Neuron (in vitro differentiated cells): ENCODE measurements around the gene DNHD1.

Experiments
- H2AFZ ChIP-seq: one replicate; pipeline ENCODE4 v1.6.1; 2013; ENCODE audit warnings: low read depth, mild to moderate bottlenecking, inconsistent platforms, low read length, moderate library complexity
- H3K27me3 ChIP-seq: one replicate; pipeline ENCODE4 v1.6.1; 2013; ENCODE audit warnings: low read length; ENCODE audit not compliant: insufficient read depth
- H3K36me3 ChIP-seq: one replicate; pipeline ENCODE4 v1.6.1; 2013; ENCODE audit warnings: low read length; ENCODE audit not compliant: insufficient read depth
- H3K4me1 ChIP-seq: one replicate; pipeline ENCODE4 v1.6.1; 2013; ENCODE audit warnings: low read length; ENCODE audit not compliant: insufficient read depth
- H3K4me3 ChIP-seq: 2 replicates; pipeline ENCODE4 v1.5.1; 2013; ENCODE audit warnings: mild to moderate bottlenecking, low read length, moderate library complexity
- H3K9me3 ChIP-seq: one replicate; pipeline ENCODE4 v1.6.1; 2013; ENCODE audit warnings: low read length

DNHD1 gene

DNA sequence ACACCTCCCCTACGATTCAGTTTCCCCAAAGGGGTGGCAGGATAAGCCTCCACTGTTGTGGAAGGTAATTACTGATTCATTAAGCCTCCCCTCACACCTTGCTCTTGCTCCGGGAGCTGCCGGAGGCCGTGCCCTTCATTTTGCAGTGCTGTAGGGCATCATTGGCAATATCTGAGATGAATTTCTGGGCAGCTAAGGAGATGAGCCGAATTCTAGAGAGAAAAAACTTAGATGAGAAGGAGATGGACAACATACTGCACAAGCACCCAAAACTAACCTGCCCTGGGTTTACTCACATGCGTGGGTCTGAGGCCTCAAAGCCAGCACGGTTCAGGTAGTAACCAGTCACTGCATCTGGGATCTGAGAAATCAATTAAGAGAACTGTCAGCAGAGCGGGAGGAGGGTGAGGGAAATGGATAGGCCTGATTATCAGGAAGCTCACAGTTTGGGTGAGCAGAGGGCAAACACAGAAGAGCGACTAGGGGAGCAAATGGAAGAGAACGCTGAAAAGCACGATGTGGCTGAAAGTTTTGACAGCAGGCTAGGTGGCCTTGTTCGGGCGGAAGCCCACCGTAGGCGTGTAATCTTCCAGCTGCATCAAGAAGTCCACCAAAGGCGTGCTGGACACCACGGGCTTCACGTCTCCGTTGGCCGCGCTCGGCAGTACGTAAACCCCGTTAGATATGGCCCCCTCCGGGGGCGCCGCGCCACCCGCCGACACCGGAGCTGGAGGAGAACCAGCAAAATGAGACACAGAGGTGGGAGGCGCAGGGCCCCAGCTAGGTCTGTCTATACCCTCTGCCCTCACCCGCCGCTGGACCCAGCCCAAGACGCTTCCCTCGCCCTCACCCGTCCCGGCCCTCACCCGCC, 114.2 kb downstream of the DNHD1 start:
- Histone ChIP-seq H3K4me3 (peak overlapping the region; percentile 71), H3K36me3 (peaks cover 46% of the 10 kb centered on the region), H3K27me3 (no peaks in the 10 kb centered on the region), H3K9me3 (no peaks in the 10 kb centered on the region), H3K4me1 (peaks cover 32% of the 10 kb centered on the region), H2AFZ (no peak overlapping the region)

DNA sequence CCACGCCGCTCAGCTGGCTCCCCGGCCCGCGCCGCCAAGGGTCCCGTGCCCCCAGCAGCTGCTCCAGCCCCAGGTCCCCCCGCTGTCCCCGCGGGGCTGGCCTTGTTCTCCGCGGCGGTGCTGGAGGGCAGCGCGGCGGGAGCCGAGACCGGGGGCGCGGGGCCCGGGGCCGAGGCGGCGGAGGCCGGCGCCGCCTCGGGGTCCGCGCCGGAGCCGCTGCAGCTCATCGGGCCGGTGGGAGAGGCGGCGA, 114.8 kb downstream of the DNHD1 start:
- Histone ChIP-seq H3K36me3 (peaks cover 49% of the 10 kb centered on the region), H3K27me3 (no peaks in the 10 kb centered on the region)

GRCh38 chr11:6612213-6613041, 115.3 kb downstream of the DNHD1 start, which contains the start of gene TAF10:
TAF10 (minus strand) TSS chr11:6612216; CDS start chr11:6612189, 27 bp downstream.
- H3K4me3 ChIP-seq, result peak within 1 kb of the TSS; percentile 71
- H3K4me1 ChIP-seq, result peaks cover 22% of the 10 kb centered on the region
- H2AFZ ChIP-seq, result no peak within 1 kb of the TSS
- no peaks in the 10 kb centered on the region for H3K27me3 ChIP-seq
- no peaks in the 10 kb centered on the region for H3K9me3 ChIP-seq
- peaks cover 50% of the 10 kb centered on the region for H3K36me3 ChIP-seq

More for the DNA sequence above, 114.8 kb downstream of the DNHD1 start:
- Histone ChIP-seq H2AFZ (no peak overlapping the region), H3K9me3 (no peaks in the 10 kb centered on the region), H3K4me3 (peak overlapping the region; percentile 71), H3K4me1 (peaks cover 27% of the 10 kb centered on the region)

DNA sequence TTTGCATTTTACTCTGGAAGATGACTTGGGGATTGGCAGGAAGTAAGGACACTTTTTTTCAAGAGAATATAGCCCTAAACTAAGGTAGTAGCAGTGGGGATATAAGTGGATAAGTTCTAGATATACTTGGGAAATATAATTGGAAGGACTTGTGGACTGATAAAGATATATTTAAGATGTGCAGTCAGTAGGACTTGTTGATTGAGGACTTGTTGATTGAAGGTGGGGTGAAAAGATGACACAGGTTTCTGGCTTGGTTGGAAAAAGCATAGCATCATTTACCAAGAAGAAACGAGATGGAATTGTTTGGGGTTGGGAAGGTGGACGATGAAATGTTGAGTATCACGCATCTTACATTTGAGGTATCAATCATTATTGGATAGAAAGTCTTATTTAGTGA, 116.4 kb downstream of the DNHD1 start:
- Histone ChIP-seq H3K36me3 (peaks cover 39% of the 10 kb centered on the region), H2AFZ (no peak overlapping the region), H3K9me3 (no peaks in the 10 kb centered on the region), H3K4me3 (no peak overlapping the region), H3K4me1 (peaks cover 22% of the 10 kb centered on the region), H3K27me3 (no peaks in the 10 kb centered on the region)

DNA sequence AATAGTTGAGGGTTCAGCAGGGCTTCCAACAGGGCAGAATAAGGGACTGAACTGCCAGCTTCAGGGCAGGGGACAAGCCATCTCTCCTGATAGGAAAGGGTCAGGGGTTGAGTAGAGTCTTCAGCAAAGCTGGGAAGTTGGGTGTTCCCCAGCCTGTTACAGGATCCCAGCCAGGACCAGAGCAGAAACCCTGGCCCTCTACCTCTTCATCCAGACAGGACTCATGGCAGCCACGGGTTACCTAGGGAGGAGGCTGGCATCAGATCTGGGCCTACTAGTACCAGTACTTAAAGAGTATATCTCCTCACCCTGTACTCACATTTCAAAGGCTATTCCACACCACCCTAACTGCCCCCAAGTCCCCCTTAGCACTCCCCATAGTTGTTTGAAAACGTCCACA, 117.4 kb downstream of the DNHD1 start:
- no peaks in the 10 kb centered on the region for H3K9me3 ChIP-seq
- no peak overlapping the region for H3K4me3 ChIP-seq
- no peak overlapping the region for H2AFZ ChIP-seq
- peaks cover 27% of the 10 kb centered on the region for H3K4me1 ChIP-seq
- no peaks in the 10 kb centered on the region for H3K27me3 ChIP-seq
- H3K36me3 ChIP-seq, result peaks cover 30% of the 10 kb centered on the region

GRCh38 chr11:6615046-6615445, 118.0 kb downstream of the DNHD1 start:
- no peak overlapping the region for H2AFZ ChIP-seq
- H3K9me3 ChIP-seq, result no peaks in the 10 kb centered on the region
- H3K4me1 ChIP-seq, result peaks cover 30% of the 10 kb centered on the region
- peaks cover 24% of the 10 kb centered on the region for H3K36me3 ChIP-seq
- H3K27me3 ChIP-seq, result no peaks in the 10 kb centered on the region
- no peak overlapping the region for H3K4me3 ChIP-seq

GRCh38 chr11:6615882-6616585, 119.0 kb downstream of the DNHD1 start:
- H2AFZ ChIP-seq, result no peak overlapping the region
- H3K36me3 ChIP-seq, result peaks cover 14% of the 10 kb centered on the region
- no peaks in the 10 kb centered on the region for H3K27me3 ChIP-seq
- H3K4me3 ChIP-seq, result no peak overlapping the region
- H3K4me1 ChIP-seq, result peaks cover 28% of the 10 kb centered on the region
- no peaks in the 10 kb centered on the region for H3K9me3 ChIP-seq

- H3K9me3 ChIP-seq, result no peaks in the 10 kb centered on the region
- peaks cover 9% of the 10 kb centered on the region for H3K36me3 ChIP-seq
- no peak overlapping the region for H3K4me3 ChIP-seq
- no peaks in the 10 kb centered on the region for H3K27me3 ChIP-seq
- peaks cover 22% of the 10 kb centered on the region for H3K4me1 ChIP-seq
- H2AFZ ChIP-seq, result no peak overlapping the region
Observed at GRCh38 chr11:6616596-6617250, 119.6 kb downstream of the DNHD1 start.

DNA sequence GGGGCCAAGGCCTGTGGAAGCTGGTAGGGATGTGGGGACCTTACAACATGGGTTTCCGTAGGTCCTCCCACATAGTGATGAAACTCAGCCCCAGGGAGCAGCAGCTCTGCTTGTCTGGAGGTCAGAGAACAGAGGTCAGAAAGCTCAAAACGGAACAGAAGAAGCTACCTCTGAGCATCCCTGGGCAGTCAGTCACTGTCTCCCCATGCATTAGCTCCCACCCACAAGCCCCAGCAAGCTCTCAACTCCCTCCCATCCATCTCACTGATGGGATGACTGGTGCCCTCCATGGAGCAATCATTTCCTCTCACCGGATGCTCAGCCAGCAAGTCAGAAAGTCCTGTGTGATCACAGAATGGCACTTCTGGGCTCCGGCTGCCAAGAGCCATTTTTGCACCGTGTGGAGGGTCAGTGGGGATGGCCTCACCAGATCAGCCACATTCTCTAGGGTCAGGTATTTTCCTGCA, 120.3 kb downstream of the DNHD1 start:
- no peak overlapping the region for H2AFZ ChIP-seq

GRCh38 chr11:6618117-6619003, 121.3 kb downstream of the DNHD1 start:
- peaks cover 21% of the 10 kb centered on the region for H3K36me3 ChIP-seq
- peaks cover 13% of the 10 kb centered on the region for H3K4me1 ChIP-seq
- H3K4me3 ChIP-seq, result peak overlapping the region; percentile 73
- H3K27me3 ChIP-seq, result no peaks in the 10 kb centered on the region
- H3K9me3 ChIP-seq, result no peaks in the 10 kb centered on the region
- peak overlapping the region; percentile 30 for H2AFZ ChIP-seq

More for the DNA sequence above, 120.3 kb downstream of the DNHD1 start:
- Histone ChIP-seq H3K4me1 (peaks cover 22% of the 10 kb centered on the region), H3K9me3 (no peaks in the 10 kb centered on the region), H3K36me3 (peaks cover 11% of the 10 kb centered on the region), H3K27me3 (no peaks in the 10 kb centered on the region), H3K4me3 (no peak overlapping the region)

DNA sequence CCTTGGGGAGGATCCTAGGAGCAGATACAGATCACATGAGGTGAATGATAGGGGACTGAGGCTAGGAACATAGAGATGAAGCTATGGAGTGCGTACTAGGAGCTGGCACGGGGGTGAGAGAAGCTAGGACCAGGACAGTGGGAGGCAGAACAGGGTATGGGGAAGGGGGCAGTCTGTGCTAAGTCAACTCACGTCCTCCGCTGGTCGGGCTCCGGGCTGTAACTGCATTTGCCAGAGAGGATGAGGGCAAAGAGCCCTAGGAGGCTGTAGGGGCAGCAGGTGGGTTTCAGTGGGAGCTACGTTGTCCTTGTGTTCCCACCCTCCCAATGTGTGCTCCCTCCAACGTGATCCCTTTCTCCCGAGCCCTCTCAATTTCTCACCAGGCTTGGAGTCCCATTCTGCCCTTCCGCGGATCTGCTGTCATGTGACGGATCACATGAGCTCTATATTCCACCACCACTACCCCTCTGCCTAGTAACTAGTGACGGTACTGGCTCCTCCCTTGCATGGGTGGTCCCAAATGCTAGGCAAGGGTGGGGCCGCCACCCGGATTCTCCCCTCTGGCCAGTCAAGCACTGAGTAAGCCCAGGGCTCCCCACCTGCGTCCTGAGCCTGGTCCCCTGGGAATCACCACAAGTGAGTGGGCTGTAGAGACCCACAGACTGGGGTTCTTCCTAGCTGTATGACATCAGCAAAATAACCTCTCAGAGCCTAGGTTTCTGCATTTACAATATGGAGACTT, 122.1 kb downstream of the DNHD1 start, which contains the start of gene TPP1:
TPP1 (minus strand) TSS at position 419 of the 742 bp plus-strand sequence; CDS start at position 397, 22 bp downstream.
- Histone ChIP-seq H3K4me1 (peaks cover 13% of the 10 kb centered on the region), H2AFZ (peak within 1 kb of the TSS; percentile 30), H3K27me3 (no peaks in the 10 kb centered on the region), H3K36me3 (peaks cover 29% of the 10 kb centered on the region), H3K9me3 (no peaks in the 10 kb centered on the region), H3K4me3 (peak within 1 kb of the TSS; percentile 73)
